GM18505 (cell line): Measurements from ENCODE around the gene PEF1.
"Not testable (repeated sequence)": the region's sequence is repeated elsewhere in the genome, so short reads cannot be mapped to it uniquely, and the experiment has no call there.

Experiments
- ATAC-seq: cut with Tn5 transposase; IDR thresholded peaks from one replicate; pipeline ENCODE4 v1.9.1; 2021; ENCODE audit not compliant: unreplicated experiment
- POLR2A ChIP-seq: IDR thresholded peaks from 4 replicates; pipeline ENCODE4 v1.6.1; 2011; ENCODE audit warnings: borderline replicate concordance; ENCODE audit not compliant: insufficient read depth, insufficient read length; ENCODE audit errors: extremely low read depth

The PEF1 gene

GRCh38 chr1:31591425-31592093 is 53.1 kb downstream of the PEF1 start:
- no peak for ATAC-seq

GRCh38 chr1:31588751-31589515 is 55.7 kb downstream of the PEF1 start:
- TF ChIP-seq POLR2A = no peak
- no peak for ATAC-seq

More at GRCh38 chr1:31591425-31592093, 53.1 kb downstream of the PEF1 start:
- no peak for TF ChIP-seq POLR2A

DNA sequence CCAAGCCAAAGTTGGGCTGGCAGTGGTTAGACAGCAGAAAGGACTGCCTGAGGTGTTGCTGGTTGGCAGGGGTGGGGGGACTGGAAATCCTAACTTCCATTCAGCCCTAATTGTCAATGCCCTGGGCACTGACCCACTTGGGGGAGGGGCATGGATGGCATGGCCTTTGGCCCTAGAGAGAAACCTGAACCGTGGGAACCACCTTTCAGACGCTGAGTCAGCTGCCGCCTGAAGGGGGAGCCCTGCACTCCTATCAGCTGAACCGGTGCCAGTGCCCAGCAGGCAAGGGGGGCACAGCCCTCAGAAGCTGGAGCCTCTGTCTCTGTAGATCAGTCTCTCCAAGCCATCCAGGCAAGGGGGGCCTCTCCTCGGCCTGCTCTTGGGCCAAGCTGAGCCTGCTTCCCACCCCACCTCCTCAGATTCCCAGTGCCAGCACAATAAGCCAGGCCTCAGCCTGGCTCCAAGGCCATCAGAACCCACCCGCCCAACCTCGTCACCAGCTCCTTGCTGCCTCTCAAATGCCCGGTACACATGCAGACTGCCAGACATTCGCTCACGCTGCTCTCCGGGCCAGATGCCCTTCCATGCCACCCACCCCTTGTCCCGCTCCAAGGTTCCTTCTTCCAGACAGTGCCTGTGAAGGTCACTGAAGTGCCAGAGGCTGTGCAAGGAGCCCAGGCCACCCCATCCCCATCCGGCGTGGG is 56.8 kb downstream of the PEF1 start:
- ATAC-seq = no peak
- TF ChIP-seq POLR2A = no peak

DNA sequence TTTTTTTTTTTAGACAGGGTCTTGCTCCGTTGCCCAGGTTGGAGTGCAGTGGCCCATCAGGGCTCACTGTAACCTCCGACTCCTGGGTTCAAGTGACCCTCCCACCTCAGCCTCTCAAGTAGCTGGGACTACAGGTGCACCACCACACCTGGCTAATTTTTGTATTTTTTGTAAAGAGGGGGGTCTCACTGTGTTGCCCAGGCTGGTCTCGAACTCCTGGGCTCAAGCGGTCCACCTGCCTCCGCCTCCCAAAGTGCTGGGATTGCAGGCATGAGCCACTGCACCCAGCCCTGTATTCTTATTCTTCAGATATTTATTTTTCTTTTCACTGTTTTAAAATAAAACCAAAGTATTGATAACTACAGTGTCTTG is 57.4 kb downstream of the PEF1 start:
- not testable (repeated sequence) for ATAC-seq

DNA sequence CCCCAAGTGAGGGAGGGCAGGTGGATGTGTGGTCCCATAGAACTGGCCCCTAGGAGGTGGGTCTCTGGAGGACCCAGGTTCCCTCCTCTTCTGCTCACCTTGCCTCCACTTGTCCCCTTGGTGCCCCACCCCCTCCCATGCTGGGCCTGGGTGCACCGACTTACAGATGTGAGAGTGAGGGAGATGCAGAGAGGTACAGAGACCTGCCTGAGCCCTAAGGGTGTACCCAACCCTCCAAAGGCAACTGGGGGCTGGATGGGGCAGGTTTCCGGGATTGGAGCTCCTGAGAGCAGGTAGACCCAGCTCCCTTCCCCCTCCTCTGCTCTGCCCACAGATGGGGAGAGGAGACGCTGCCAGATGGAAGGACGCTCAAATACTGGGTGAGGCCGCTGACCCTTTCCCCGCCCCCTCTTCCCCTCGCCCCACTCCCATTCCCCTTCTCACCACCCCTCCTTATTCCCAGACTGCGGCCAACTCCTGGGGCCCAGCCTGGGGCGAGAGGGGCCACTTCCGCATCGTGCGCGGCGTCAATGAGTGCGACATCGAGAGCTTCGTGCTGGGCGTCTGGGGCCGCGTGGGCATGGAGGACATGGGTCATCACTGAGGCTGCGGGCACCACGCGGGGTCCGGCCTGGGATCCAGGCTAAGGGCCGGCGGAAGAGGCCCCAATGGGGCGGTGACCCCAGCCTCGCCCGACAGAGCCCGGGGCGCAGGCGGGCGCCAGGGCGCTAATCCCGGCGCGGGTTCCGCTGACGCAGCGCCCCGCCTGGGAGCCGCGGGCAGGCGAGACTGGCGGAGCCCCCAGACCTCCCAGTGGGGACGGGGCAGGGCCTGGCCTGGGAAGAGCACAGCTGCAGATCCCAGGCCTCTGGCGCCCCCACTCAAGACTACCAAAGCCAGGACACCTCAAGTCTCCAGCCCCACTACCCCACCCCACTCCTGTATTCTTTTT is 58.0 kb downstream of the PEF1 start:
- no peak for TF ChIP-seq POLR2A
- no peak for ATAC-seq

- ATAC-seq = no peak
- TF ChIP-seq POLR2A = no peak
These were observed 58.8 kb downstream of the PEF1 start for GRCh38 chr1:31585736-31586365.

GRCh38 chr1:31584869-31585735 is 59.6 kb downstream of the PEF1 start:
- no peak for ATAC-seq
- TF ChIP-seq POLR2A = no peak

DNA sequence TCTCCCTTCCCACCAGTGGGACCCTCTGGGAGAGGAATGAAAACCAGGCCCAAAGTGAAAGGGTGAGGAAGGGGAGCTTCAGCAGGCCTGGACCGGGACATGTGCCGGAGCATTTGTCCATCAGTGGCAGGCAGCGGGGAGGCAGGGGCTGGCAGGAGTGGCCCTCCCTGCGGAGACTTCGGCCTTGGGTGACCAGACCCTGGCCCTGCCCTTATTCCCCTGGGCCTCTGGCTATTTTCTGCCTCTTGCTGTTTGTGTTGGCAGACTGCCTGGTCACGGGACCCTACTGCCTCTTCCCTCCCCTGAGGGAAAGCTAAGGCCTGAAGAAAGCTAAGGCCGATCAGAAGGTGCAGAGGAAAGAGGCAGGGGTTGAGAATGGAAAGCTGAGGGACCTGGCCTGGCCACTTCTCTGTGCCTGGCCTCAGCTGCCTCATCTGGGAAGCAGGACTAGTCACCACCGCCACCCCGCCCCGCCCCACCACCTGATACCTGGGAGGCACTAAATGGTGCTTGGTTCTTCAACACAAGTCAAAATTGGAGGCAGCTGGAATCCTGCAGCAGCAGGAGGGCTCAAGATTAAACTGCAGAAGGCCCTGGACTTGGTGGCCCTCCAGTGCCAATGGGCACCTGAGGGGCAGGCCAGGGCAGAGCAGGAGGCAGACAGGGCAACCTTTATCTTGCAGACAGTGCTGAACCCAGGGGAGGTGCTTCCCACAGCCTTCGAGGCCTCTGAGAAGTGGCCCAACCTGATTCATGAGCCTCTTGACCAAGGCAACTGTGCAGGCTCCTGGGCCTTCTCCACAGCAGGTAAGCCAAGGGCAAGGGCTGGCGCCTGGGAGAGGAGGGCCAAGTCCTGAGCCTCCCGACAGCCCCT is 60.4 kb downstream of the PEF1 start:
- ATAC-seq = no peak
- TF ChIP-seq POLR2A = no peak

DNA sequence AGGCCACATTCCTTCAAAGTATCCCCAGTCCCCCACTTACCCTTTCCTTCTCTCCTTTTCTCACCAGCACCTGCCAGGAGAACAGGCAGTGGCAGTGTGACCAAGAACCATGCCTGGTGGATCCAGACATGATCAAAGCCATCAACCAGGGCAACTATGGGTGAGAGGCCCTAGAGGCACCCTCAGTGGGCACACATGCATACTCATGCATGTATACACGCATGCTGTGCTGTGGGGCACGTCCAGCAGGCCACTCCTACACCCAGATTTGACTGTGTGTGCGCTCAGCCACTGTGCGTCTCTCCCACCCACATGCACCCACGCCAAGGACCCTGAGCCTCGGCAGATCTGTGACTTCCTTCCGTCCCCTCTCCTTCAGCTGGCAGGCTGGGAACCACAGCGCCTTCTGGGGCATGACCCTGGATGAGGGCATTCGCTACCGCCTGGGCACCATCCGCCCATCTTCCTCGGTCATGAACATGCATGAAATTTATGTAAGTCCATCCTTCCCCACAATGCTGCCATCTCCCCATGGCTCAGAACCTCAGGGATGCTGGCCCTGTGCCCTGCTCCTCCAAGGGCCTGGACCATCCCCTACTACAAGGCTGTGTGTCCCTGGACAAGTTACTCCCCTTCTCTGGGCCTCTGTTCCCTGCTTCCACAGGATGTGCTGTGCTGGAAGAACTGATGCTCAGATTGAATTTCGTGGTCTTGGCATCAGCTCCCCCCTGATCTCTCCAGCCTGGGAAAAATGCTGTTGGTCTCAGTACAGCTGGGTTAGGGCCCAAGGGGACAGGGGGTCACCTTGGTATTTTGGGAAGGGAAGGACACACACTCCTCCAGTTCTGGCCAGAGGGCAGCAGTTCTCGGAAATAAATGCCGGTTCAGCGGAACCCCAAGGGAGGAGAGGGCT is 61.3 kb downstream of the PEF1 start:
- ATAC-seq = no peak
- no peak for TF ChIP-seq POLR2A
